Hypothalamus (tissue), 51 donors: ENCODE measurements around the gene GPR180.

Experiments used
- DNase-seq, 51 donors: peaks; one replicate each; lab custom pipeline; 2025; lab: John Stamatoyannopoulos, UW

Gene GPR180

GRCh38 chr13:94601446-94602431 lies at the start of gene GPR180:
Gene GPR180 (plus strand): TSS chr13:94601857. CDS start chr13:94601928, 71 bp downstream.
- peak; percentile 49 to 99 (median 91) for DNase-seq

GRCh38 chr13:94552095-94552494 lies 49.6 kb upstream of the GPR180 start:
- no peak for DNase-seq

GRCh38 chr13:94553766-94554165 lies 47.9 kb upstream of the GPR180 start:
- no peak for DNase-seq

- no peak for DNase-seq
Measured at GRCh38 chr13:94556041-94556440, 45.6 kb upstream of the GPR180 start.

GRCh38 chr13:94556621-94557020 lies 45.0 kb upstream of the GPR180 start:
- DNase-seq = no peak

GRCh38 chr13:94557684-94558235 lies 43.9 kb upstream of the GPR180 start:
- no peak for DNase-seq

GRCh38 chr13:94558716-94559115 lies 42.9 kb upstream of the GPR180 start:
- DNase-seq = no peak

- no peak for DNase-seq
Measured at GRCh38 chr13:94559222-94559795, 42.3 kb upstream of the GPR180 start.

GRCh38 chr13:94560116-94560515 lies 41.5 kb upstream of the GPR180 start:
- DNase-seq = no peak

- no peak for DNase-seq
Measured at GRCh38 chr13:94561126-94561525, 40.5 kb upstream of the GPR180 start.

- DNase-seq = no peak
Measured at GRCh38 chr13:94567581-94567980, 34.1 kb upstream of the GPR180 start.

GRCh38 chr13:94568443-94568842 lies 33.2 kb upstream of the GPR180 start:
- DNase-seq = no peak

- DNase-seq = no peak
Measured at GRCh38 chr13:94569615-94570014, 32.0 kb upstream of the GPR180 start.

GRCh38 chr13:94579063-94579462 lies 22.6 kb upstream of the GPR180 start:
- no peak for DNase-seq

GRCh38 chr13:94583926-94584325 lies 17.7 kb upstream of the GPR180 start:
- DNase-seq = no peak

- no peak for DNase-seq
Measured at GRCh38 chr13:94585543-94586101, 16.0 kb upstream of the GPR180 start.

GRCh38 chr13:94586371-94586770 lies 15.3 kb upstream of the GPR180 start:
- DNase-seq = no peak

GRCh38 chr13:94588541-94588940 lies 13.1 kb upstream of the GPR180 start:
- DNase-seq = no peak

- DNase-seq = no peak
Measured at GRCh38 chr13:94590744-94591143, 10.9 kb upstream of the GPR180 start.

GRCh38 chr13:94595001-94595949 lies 6.4 kb upstream of the GPR180 start:
- DNase-seq = peak in 5 of 51 donors; percentile 14 to 54 (median 38)
